T-helper 1 cell treated with Interleukin-12 subunit alpha and Interleukin-12 subunit beta and Interleukin-4 antibody, amounts not matched to agents 30 μg/mL and 1 μg/mL, for 36 hours (primary cell): ENCODE data around the gene LILRB1.
"Not testable (repeated sequence)": the region's sequence is repeated elsewhere in the genome, so short reads cannot be mapped to it uniquely, and the experiment has no call there.

Source experiments
- H3K27ac Mint-ChIP-seq: one replicate; pipeline ENCODE4 v1.8.0; 2021; ENCODE audit warnings: mild to moderate bottlenecking, mixed read lengths
- H3K27me3 Mint-ChIP-seq: one replicate; pipeline ENCODE4 v1.8.0; 2021; ENCODE audit warnings: low read depth, mixed read lengths
- H3K36me3 Mint-ChIP-seq: one replicate; pipeline ENCODE4 v1.8.0; 2021; ENCODE audit warnings: low read depth, mixed read lengths
- H3K4me1 Mint-ChIP-seq: one replicate; pipeline ENCODE4 v1.8.0; 2021; ENCODE audit warnings: low read depth, mixed read lengths
- H3K4me3 Mint-ChIP-seq: one replicate; pipeline ENCODE4 v1.8.0; 2021; ENCODE audit warnings: mild to moderate bottlenecking, moderate library complexity, mixed read lengths
- H3K9me3 Mint-ChIP-seq: one replicate; pipeline ENCODE4 v1.8.0; 2021; ENCODE audit warnings: mixed read lengths

The LILRB1 gene

GRCh38 chr19:54638683-54639082 lies 8.4 kb downstream of the LILRB1 start:
- Mint-ChIP-seq H3K36me3 (no peaks in the 10 kb centered on the region), H3K27ac (no peak overlapping the region), H3K9me3 (no peaks in the 10 kb centered on the region), H3K27me3 (no peaks in the 10 kb centered on the region), H3K4me3 (no peak overlapping the region), H3K4me1 (no peaks in the 10 kb centered on the region)

GRCh38 chr19:54642953-54643352 lies 12.7 kb downstream of the LILRB1 start:
- not testable (repeated sequence) for H3K27ac Mint-ChIP-seq, H3K4me1 Mint-ChIP-seq, H3K4me3 Mint-ChIP-seq, H3K9me3 Mint-ChIP-seq, H3K36me3 Mint-ChIP-seq, H3K27me3 Mint-ChIP-seq

GRCh38 chr19:54643583-54643982 lies 13.3 kb downstream of the LILRB1 start:
- not testable (repeated sequence) for H3K4me3 Mint-ChIP-seq, H3K27ac Mint-ChIP-seq, H3K27me3 Mint-ChIP-seq, H3K36me3 Mint-ChIP-seq, H3K4me1 Mint-ChIP-seq, H3K9me3 Mint-ChIP-seq

GRCh38 chr19:54644056-54644455 lies 13.8 kb downstream of the LILRB1 start:
- no peaks in the 10 kb centered on the region for H3K9me3 Mint-ChIP-seq
- H3K4me3 Mint-ChIP-seq = no peak overlapping the region
- H3K4me1 Mint-ChIP-seq = no peaks in the 10 kb centered on the region
- H3K27ac Mint-ChIP-seq = no peak overlapping the region
- no peaks in the 10 kb centered on the region for H3K36me3 Mint-ChIP-seq
- H3K27me3 Mint-ChIP-seq = no peaks in the 10 kb centered on the region

- no peaks in the 10 kb centered on the region for H3K36me3 Mint-ChIP-seq
- no peaks in the 10 kb centered on the region for H3K4me1 Mint-ChIP-seq
- H3K9me3 Mint-ChIP-seq = no peaks in the 10 kb centered on the region
- H3K27ac Mint-ChIP-seq = no peak overlapping the region
- no peak overlapping the region for H3K4me3 Mint-ChIP-seq
- no peaks in the 10 kb centered on the region for H3K27me3 Mint-ChIP-seq
Measured at GRCh38 chr19:54646331-54646841, 16.1 kb downstream of the LILRB1 start.

GRCh38 chr19:54648129-54648528 lies 17.8 kb downstream of the LILRB1 start:
- H3K36me3 Mint-ChIP-seq = no peaks in the 10 kb centered on the region
- H3K27me3 Mint-ChIP-seq = no peaks in the 10 kb centered on the region
- no peak overlapping the region for H3K4me3 Mint-ChIP-seq
- no peak overlapping the region for H3K27ac Mint-ChIP-seq
- H3K4me1 Mint-ChIP-seq = no peaks in the 10 kb centered on the region
- H3K9me3 Mint-ChIP-seq = no peaks in the 10 kb centered on the region

- no peak overlapping the region for H3K27ac Mint-ChIP-seq
- H3K9me3 Mint-ChIP-seq = no peaks in the 10 kb centered on the region
- H3K4me3 Mint-ChIP-seq = no peak overlapping the region
- no peaks in the 10 kb centered on the region for H3K4me1 Mint-ChIP-seq
- H3K27me3 Mint-ChIP-seq = no peaks in the 10 kb centered on the region
- no peaks in the 10 kb centered on the region for H3K36me3 Mint-ChIP-seq
Measured at GRCh38 chr19:54650108-54650655, 19.9 kb downstream of the LILRB1 start.

- H3K27ac Mint-ChIP-seq = no peak overlapping the region
- H3K9me3 Mint-ChIP-seq = no peaks in the 10 kb centered on the region
- no peak overlapping the region for H3K4me3 Mint-ChIP-seq
- H3K27me3 Mint-ChIP-seq = no peaks in the 10 kb centered on the region
- H3K36me3 Mint-ChIP-seq = no peaks in the 10 kb centered on the region
- H3K4me1 Mint-ChIP-seq = no peaks in the 10 kb centered on the region
Measured at GRCh38 chr19:54653181-54653809, 23.0 kb downstream of the LILRB1 start.

- H3K36me3 Mint-ChIP-seq = no peaks in the 10 kb centered on the region
- no peaks in the 10 kb centered on the region for H3K9me3 Mint-ChIP-seq
- no peak overlapping the region for H3K4me3 Mint-ChIP-seq
- H3K27me3 Mint-ChIP-seq = no peaks in the 10 kb centered on the region
- H3K4me1 Mint-ChIP-seq = no peaks in the 10 kb centered on the region
- no peak overlapping the region for H3K27ac Mint-ChIP-seq
Measured at GRCh38 chr19:54654447-54655321, 24.4 kb downstream of the LILRB1 start.

- Mint-ChIP-seq H3K9me3 (no peaks in the 10 kb centered on the region), H3K36me3 (no peaks in the 10 kb centered on the region), H3K27ac (no peak overlapping the region)
Measured at GRCh38 chr19:54659300-54659699, 29.0 kb downstream of the LILRB1 start.

GRCh38 chr19:54660306-54660705 lies 30.0 kb downstream of the LILRB1 start:
- Mint-ChIP-seq H3K4me3 (no peak overlapping the region), H3K36me3 (no peaks in the 10 kb centered on the region), H3K4me1 (no peaks in the 10 kb centered on the region), H3K9me3 (no peaks in the 10 kb centered on the region), H3K27ac (no peak overlapping the region), H3K27me3 (no peaks in the 10 kb centered on the region)

More at GRCh38 chr19:54659300-54659699, 29.0 kb downstream of the LILRB1 start:
- Mint-ChIP-seq H3K4me1 (no peaks in the 10 kb centered on the region), H3K27me3 (no peaks in the 10 kb centered on the region), H3K4me3 (no peak overlapping the region)

GRCh38 chr19:54660964-54661363 lies 30.7 kb downstream of the LILRB1 start:
- Mint-ChIP-seq H3K9me3 (no peaks in the 10 kb centered on the region), H3K36me3 (no peaks in the 10 kb centered on the region), H3K4me1 (no peaks in the 10 kb centered on the region), H3K27me3 (no peaks in the 10 kb centered on the region), H3K27ac (no peak overlapping the region), H3K4me3 (no peak overlapping the region)

GRCh38 chr19:54661846-54662481 lies 31.7 kb downstream of the LILRB1 start:
- Mint-ChIP-seq H3K4me3 (no peak overlapping the region), H3K9me3 (no peaks in the 10 kb centered on the region), H3K27ac (no peak overlapping the region), H3K36me3 (no peaks in the 10 kb centered on the region), H3K27me3 (no peaks in the 10 kb centered on the region), H3K4me1 (no peaks in the 10 kb centered on the region)

GRCh38 chr19:54662730-54663129 lies 32.4 kb downstream of the LILRB1 start, which contains the start of gene LILRB4:
TSS of gene LILRB4 (plus strand) at chr19:54662985. CDS start at chr19:54663034, 49 bp downstream.
- Mint-ChIP-seq H3K9me3 (no peaks in the 10 kb centered on the region), H3K36me3 (no peaks in the 10 kb centered on the region), H3K27me3 (no peaks in the 10 kb centered on the region), H3K4me3 (no peak within 1 kb of the TSS), H3K27ac (no peak within 1 kb of the TSS), H3K4me1 (no peaks in the 10 kb centered on the region)
